Mesendoderm (in vitro differentiated cells): ENCODE results near the gene OPN5.
A peak's percentile ranks its signal among the peaks of the same experiment; 100 is the strongest.

ENCODE experiments used
- DNase-seq: peaks from one replicate; pipeline ENCODE4 v3.0.0; 2013
- H2AK5ac ChIP-seq: 2 replicates; pipeline ENCODE4 v1.6.1; 2013; ENCODE audit warnings: low read length, inconsistent platforms
- H2BK120ac ChIP-seq: 2 replicates; pipeline ENCODE4 v1.6.1; 2013; ENCODE audit warnings: low read depth, mild to moderate bottlenecking, low read length, moderate library complexity, mixed read lengths
- H2BK15ac ChIP-seq: replicated peaks from 2 replicates; pipeline ENCODE4 v1.6.1; 2013; ENCODE audit warnings: low read depth, mild to moderate bottlenecking, moderate library complexity
- H2BK5ac ChIP-seq: 2 replicates; pipeline ENCODE4 v1.6.1; 2013; ENCODE audit warnings: low read length, inconsistent platforms
- H3K18ac ChIP-seq: 2 replicates; pipeline ENCODE4 v1.6.1; 2013; ENCODE audit warnings: mild to moderate bottlenecking, low read length, mixed read lengths
- H3K23ac ChIP-seq: one replicate; pipeline ENCODE4 v1.6.1; 2013; ENCODE audit warnings: low read length
- H3K27ac ChIP-seq: 2 replicates; pipeline ENCODE4 v1.5.1; 2013; ENCODE audit warnings: low read depth, mild to moderate bottlenecking, inconsistent platforms, low read length, moderate library complexity
- H3K27me3 ChIP-seq: 2 replicates; pipeline ENCODE4 v1.6.1; 2013; ENCODE audit warnings: low read length, control low read depth, mild to moderate bottlenecking, inconsistent platforms; ENCODE audit not compliant: insufficient read depth, poor library complexity
- H3K36me3 ChIP-seq: 2 replicates; pipeline ENCODE4 v1.6.1; 2013; ENCODE audit warnings: low read length, inconsistent platforms; ENCODE audit not compliant: control insufficient read depth, insufficient read depth
- H3K4ac ChIP-seq: one replicate; pipeline ENCODE4 v1.6.1; 2013; ENCODE audit warnings: low read depth, mild to moderate bottlenecking, low read length, moderate library complexity
- H3K4me1 ChIP-seq: 2 replicates; pipeline ENCODE4 v1.6.1; 2013; ENCODE audit warnings: low read depth, low read length, inconsistent platforms; ENCODE audit not compliant: control insufficient read depth
- H3K4me2 ChIP-seq: 2 replicates; pipeline ENCODE4 v1.6.1; 2013; ENCODE audit warnings: low read length
- H3K4me3 ChIP-seq: 2 replicates; pipeline ENCODE4 v1.5.1; 2013; ENCODE audit warnings: mild to moderate bottlenecking, low read length
- H3K56ac ChIP-seq: one replicate; pipeline ENCODE4 v1.6.1; 2013; ENCODE audit warnings: low read length
- H3K79me1 ChIP-seq: 2 replicates; pipeline ENCODE4 v1.6.1; 2013; ENCODE audit warnings: low read length, inconsistent platforms
- H3K79me2 ChIP-seq: 2 replicates; pipeline ENCODE4 v1.6.1; 2013; ENCODE audit warnings: mild to moderate bottlenecking, low read length; ENCODE audit not compliant: control insufficient read depth, insufficient read depth
- H3K9ac ChIP-seq: 2 replicates; pipeline ENCODE4 v1.6.1; 2013; ENCODE audit warnings: low read length, inconsistent platforms
- H4K5ac ChIP-seq: one replicate; pipeline ENCODE4 v1.6.1; 2013; ENCODE audit warnings: low read length
- H4K8ac ChIP-seq: one replicate; pipeline ENCODE4 v1.6.1; 2013; ENCODE audit warnings: low read depth, mild to moderate bottlenecking, control low read depth, low read length, moderate library complexity
- WGBS: extraction: QIAGEN DNeasy Blood & Tissue Kit; methylation state at CpG from one replicate; pipeline ENCODE4 v1.1.7; 2013; ENCODE audit warnings: low lambda C conversion rate, missing lambda C conversion rate; ENCODE audit not compliant: insufficient coverage; ENCODE audit errors: extremely low coverage; 5-methylcytosine and 5-hydroxymethylcytosine counted together

Gene OPN5

GRCh38 chr6:47810885-47811284 lies 29.1 kb downstream of the OPN5 start:
- no peak overlapping the region for H4K8ac ChIP-seq

GRCh38 chr6:47811443-47811842 lies 29.6 kb downstream of the OPN5 start:
- H2BK15ac ChIP-seq, result no peak overlapping the region
- H3K4me3 ChIP-seq, result no peak overlapping the region
- no peak overlapping the region for H2BK120ac ChIP-seq
- H4K8ac ChIP-seq, result no peak overlapping the region
- H3K18ac ChIP-seq, result no peak overlapping the region
- H3K4me2 ChIP-seq, result no peak overlapping the region
- no peak overlapping the region for H3K9ac ChIP-seq
- H3K4ac ChIP-seq, result no peak overlapping the region
- no peaks in the 10 kb centered on the region for H3K4me1 ChIP-seq
- no peaks in the 10 kb centered on the region for H3K79me1 ChIP-seq
- H4K5ac ChIP-seq, result no peak overlapping the region
- no peak overlapping the region for H3K27ac ChIP-seq
- H3K27me3 ChIP-seq, result no peaks in the 10 kb centered on the region
- H3K23ac ChIP-seq, result no peak overlapping the region
- H2BK5ac ChIP-seq, result no peak overlapping the region
- H3K79me2 ChIP-seq, result no peaks in the 10 kb centered on the region
- H2AK5ac ChIP-seq, result no peak overlapping the region
- no CpG with 5 or more reads among the region's 3 CpGs for WGBS
- no peaks in the 10 kb centered on the region for H3K36me3 ChIP-seq
- no peak overlapping the region for H3K56ac ChIP-seq
- no peak for DNase-seq

More at GRCh38 chr6:47810885-47811284, 29.1 kb downstream of the OPN5 start:
- H3K23ac ChIP-seq, result no peak overlapping the region
- H2BK5ac ChIP-seq, result no peak overlapping the region
- no peak overlapping the region for H3K4me2 ChIP-seq
- H2BK15ac ChIP-seq, result no peak overlapping the region
- no peak overlapping the region for H2BK120ac ChIP-seq
- H3K4me3 ChIP-seq, result no peak overlapping the region
- no peaks in the 10 kb centered on the region for H3K4me1 ChIP-seq
- no peak overlapping the region for H3K9ac ChIP-seq
- peak; percentile 64 for DNase-seq
- H3K27ac ChIP-seq, result no peak overlapping the region
- no peak overlapping the region for H3K18ac ChIP-seq
- H3K79me2 ChIP-seq, result no peaks in the 10 kb centered on the region
- no CpG with 5 or more reads among the region's 3 CpGs for WGBS
- no peak overlapping the region for H3K56ac ChIP-seq
- no peak overlapping the region for H4K5ac ChIP-seq
- H3K4ac ChIP-seq, result no peak overlapping the region
- H2AK5ac ChIP-seq, result no peak overlapping the region
- H3K79me1 ChIP-seq, result no peaks in the 10 kb centered on the region
- H3K36me3 ChIP-seq, result no peaks in the 10 kb centered on the region
- no peaks in the 10 kb centered on the region for H3K27me3 ChIP-seq

GRCh38 chr6:47817749-47818148 lies 35.9 kb downstream of the OPN5 start:
- WGBS, result no CpG with 5 or more reads among the region's 4 CpGs
- H3K23ac ChIP-seq, result no peak overlapping the region
- H3K4me1 ChIP-seq, result no peaks in the 10 kb centered on the region
- no peaks in the 10 kb centered on the region for H3K79me2 ChIP-seq
- no peak overlapping the region for H4K8ac ChIP-seq
- no peak overlapping the region for H2BK120ac ChIP-seq
- no peak overlapping the region for H2AK5ac ChIP-seq
- no peak overlapping the region for H2BK5ac ChIP-seq
- H3K18ac ChIP-seq, result no peak overlapping the region
- H3K4ac ChIP-seq, result no peak overlapping the region
- H3K36me3 ChIP-seq, result no peaks in the 10 kb centered on the region
- peak; percentile 15 for DNase-seq
- no peak overlapping the region for H3K27ac ChIP-seq
- no peak overlapping the region for H4K5ac ChIP-seq
- H2BK15ac ChIP-seq, result no peak overlapping the region
- no peak overlapping the region for H3K4me2 ChIP-seq
- H3K56ac ChIP-seq, result no peak overlapping the region
- no peak overlapping the region for H3K9ac ChIP-seq
- H3K4me3 ChIP-seq, result no peak overlapping the region
- no peaks in the 10 kb centered on the region for H3K27me3 ChIP-seq
- no peaks in the 10 kb centered on the region for H3K79me1 ChIP-seq

GRCh38 chr6:47819461-47819860 lies 37.6 kb downstream of the OPN5 start:
- Histone ChIP-seq H3K56ac (no peak overlapping the region), H4K8ac (no peak overlapping the region), H3K27ac (no peak overlapping the region), H2BK15ac (no peak overlapping the region), H3K4me3 (no peak overlapping the region), H3K23ac (no peak overlapping the region), H3K4ac (no peak overlapping the region), H2BK5ac (no peak overlapping the region), H3K18ac (no peak overlapping the region), H3K4me1 (no peaks in the 10 kb centered on the region), H2BK120ac (no peak overlapping the region), H3K79me1 (no peaks in the 10 kb centered on the region), H3K79me2 (no peaks in the 10 kb centered on the region), H3K9ac (no peak overlapping the region), H3K36me3 (no peaks in the 10 kb centered on the region), H3K4me2 (no peak overlapping the region), H3K27me3 (no peaks in the 10 kb centered on the region), H4K5ac (no peak overlapping the region), H2AK5ac (no peak overlapping the region)
- no peak for DNase-seq
- no CpG with 5 or more reads among the region's 3 CpGs for WGBS

GRCh38 chr6:47822856-47823554 lies 41.2 kb downstream of the OPN5 start:
- no peak overlapping the region for H3K23ac ChIP-seq
- no peaks in the 10 kb centered on the region for H3K36me3 ChIP-seq
- no peak overlapping the region for H2BK5ac ChIP-seq
- no peak overlapping the region for H2AK5ac ChIP-seq
- no peak overlapping the region for H4K5ac ChIP-seq
- peak; percentile 1 for DNase-seq
- no peak overlapping the region for H3K18ac ChIP-seq
- no peak overlapping the region for H3K4ac ChIP-seq
- H2BK120ac ChIP-seq, result no peak overlapping the region
- no peak overlapping the region for H3K27ac ChIP-seq
- H2BK15ac ChIP-seq, result no peak overlapping the region
- H3K4me3 ChIP-seq, result no peak overlapping the region
- no peaks in the 10 kb centered on the region for H3K27me3 ChIP-seq
- no peak overlapping the region for H4K8ac ChIP-seq
- no peak overlapping the region for H3K4me2 ChIP-seq
- H3K79me2 ChIP-seq, result no peaks in the 10 kb centered on the region
- H3K79me1 ChIP-seq, result no peaks in the 10 kb centered on the region
- WGBS, result no CpG with 5 or more reads among the region's 6 CpGs
- H3K4me1 ChIP-seq, result no peaks in the 10 kb centered on the region
- H3K56ac ChIP-seq, result no peak overlapping the region
- no peak overlapping the region for H3K9ac ChIP-seq
